Body of pancreas (tissue), 4 donors: Measurements from ENCODE around the gene STPG4.

Source experiments
- POLR2A ChIP-seq, 3 donors: fragments of 450-650 bp; IDR thresholded peaks; one replicate each; pipeline ENCODE4 v1.6.1; 2016; ENCODE audit warnings: antibody characterized with exemption in 3 of 3, mild to moderate bottlenecking in 2 of 3
- TF ChIP-seq, protein P1 (sequence below), 7 experiments: fragments of 450-650 bp in 4 of 7; fragments of 200-600 bp in 3 of 7; sonication (generic) in 3 of 7; IDR thresholded peaks; one replicate each; pipeline ENCODE4 v1.5.1; 2016 to 2019; ENCODE audit warnings: antibody characterized with exemption in 7 of 7

DNA sequence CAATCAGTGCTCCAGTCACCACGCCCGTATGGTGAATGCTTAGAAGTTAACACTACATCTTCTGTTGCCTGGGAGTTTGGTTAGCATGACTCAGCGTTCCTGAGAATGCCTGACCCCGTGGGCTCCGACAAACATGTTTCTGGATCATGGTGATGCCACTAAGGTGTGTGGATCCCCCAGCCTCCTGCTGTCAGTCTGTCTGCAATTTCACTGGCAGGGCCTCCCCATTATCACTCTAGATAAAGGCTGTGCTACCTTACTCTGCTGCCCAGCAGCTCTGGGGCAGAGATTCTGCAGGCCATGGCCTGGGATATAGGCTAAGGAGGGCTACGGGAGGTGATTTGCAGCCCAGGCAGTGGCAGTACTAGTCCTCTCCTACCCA lies 66.0 kb downstream of the STPG4 start:
- TF ChIP-seq POLR2A (IDR thresholded peaks at IDR 0.05): no peak
- TF ChIP-seq, protein P1, sequence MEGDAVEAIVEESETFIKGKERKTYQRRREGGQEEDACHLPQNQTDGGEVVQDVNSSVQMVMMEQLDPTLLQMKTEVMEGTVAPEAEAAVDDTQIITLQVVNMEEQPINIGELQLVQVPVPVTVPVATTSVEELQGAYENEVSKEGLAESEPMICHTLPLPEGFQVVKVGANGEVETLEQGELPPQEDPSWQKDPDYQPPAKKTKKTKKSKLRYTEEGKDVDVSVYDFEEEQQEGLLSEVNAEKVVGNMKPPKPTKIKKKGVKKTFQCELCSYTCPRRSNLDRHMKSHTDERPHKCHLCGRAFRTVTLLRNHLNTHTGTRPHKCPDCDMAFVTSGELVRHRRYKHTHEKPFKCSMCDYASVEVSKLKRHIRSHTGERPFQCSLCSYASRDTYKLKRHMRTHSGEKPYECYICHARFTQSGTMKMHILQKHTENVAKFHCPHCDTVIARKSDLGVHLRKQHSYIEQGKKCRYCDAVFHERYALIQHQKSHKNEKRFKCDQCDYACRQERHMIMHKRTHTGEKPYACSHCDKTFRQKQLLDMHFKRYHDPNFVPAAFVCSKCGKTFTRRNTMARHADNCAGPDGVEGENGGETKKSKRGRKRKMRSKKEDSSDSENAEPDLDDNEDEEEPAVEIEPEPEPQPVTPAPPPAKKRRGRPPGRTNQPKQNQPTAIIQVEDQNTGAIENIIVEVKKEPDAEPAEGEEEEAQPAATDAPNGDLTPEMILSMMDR (IDR thresholded peaks at IDR 0.05): no peak
